ENCODE results near the gene INSIG1.

Gene INSIG1

GRCh38 chr7:155339474-155339873 lies 41.8 kb downstream of the INSIG1 start:
- H3K4me3 ChIP-seq (ENCODE audit: low read length), result no peak overlapping the region
- DNase-seq (ENCODE audit: low read depth), result no peak

GRCh38 chr7:155340071-155340531 lies 42.4 kb downstream of the INSIG1 start:
- TF ChIP-seq CTCF (conservative IDR thresholded peaks at IDR 0.05; ENCODE audit: low read length), result no peak
- H3K4me3 ChIP-seq (ENCODE audit: low read length), result no peak overlapping the region
- no peak for DNase-seq (ENCODE audit: low read depth)

More at GRCh38 chr7:155339474-155339873, 41.8 kb downstream of the INSIG1 start:
- TF ChIP-seq CTCF (conservative IDR thresholded peaks at IDR 0.05; ENCODE audit: low read length), result no peak

GRCh38 chr7:155340721-155341120 lies 43.0 kb downstream of the INSIG1 start:
- no peak for DNase-seq (ENCODE audit: low read depth)
- no peak overlapping the region for H3K4me3 ChIP-seq (ENCODE audit: low read length)
- no peak for TF ChIP-seq CTCF (conservative IDR thresholded peaks at IDR 0.05; ENCODE audit: low read length)

- H3K4me3 ChIP-seq (ENCODE audit: low read length), result no peak overlapping the region
- TF ChIP-seq CTCF (conservative IDR thresholded peaks at IDR 0.05; ENCODE audit: low read length), result no peak
- no peak for DNase-seq (ENCODE audit: low read depth)
Observed at GRCh38 chr7:155341463-155341983, 43.8 kb downstream of the INSIG1 start.

- no peak for TF ChIP-seq CTCF (conservative IDR thresholded peaks at IDR 0.05; ENCODE audit: low read length)
- DNase-seq (ENCODE audit: low read depth), result no peak
- no peak overlapping the region for H3K4me3 ChIP-seq (ENCODE audit: low read length)
Observed at GRCh38 chr7:155342313-155342712, 44.6 kb downstream of the INSIG1 start.

- no peak overlapping the region for H3K4me3 ChIP-seq (ENCODE audit: low read length)
- no peak for DNase-seq (ENCODE audit: low read depth)
- TF ChIP-seq CTCF (conservative IDR thresholded peaks at IDR 0.05; ENCODE audit: low read length), result no peak
Observed at GRCh38 chr7:155343150-155343549, 45.5 kb downstream of the INSIG1 start.

GRCh38 chr7:155343661-155344121 lies 46.0 kb downstream of the INSIG1 start:
- DNase-seq (ENCODE audit: low read depth), result no peak
- TF ChIP-seq CTCF (conservative IDR thresholded peaks at IDR 0.05; ENCODE audit: low read length), result no peak
- H3K4me3 ChIP-seq (ENCODE audit: low read length), result no peak overlapping the region

All from AG10803 (cell line).